Measurements from ENCODE around the gene RAB44. TPM values are rescaled to one million over a fixed set of nuclear protein-coding genes. Genes with fewer than 3 reads are reported as not detected.

RAB44 gene
- total and polyA plus RNA-seq, 2 of the 4 experiments (the other 2 are of a cell fraction), result 0.03 TPM; not detected in 1

DNA sequence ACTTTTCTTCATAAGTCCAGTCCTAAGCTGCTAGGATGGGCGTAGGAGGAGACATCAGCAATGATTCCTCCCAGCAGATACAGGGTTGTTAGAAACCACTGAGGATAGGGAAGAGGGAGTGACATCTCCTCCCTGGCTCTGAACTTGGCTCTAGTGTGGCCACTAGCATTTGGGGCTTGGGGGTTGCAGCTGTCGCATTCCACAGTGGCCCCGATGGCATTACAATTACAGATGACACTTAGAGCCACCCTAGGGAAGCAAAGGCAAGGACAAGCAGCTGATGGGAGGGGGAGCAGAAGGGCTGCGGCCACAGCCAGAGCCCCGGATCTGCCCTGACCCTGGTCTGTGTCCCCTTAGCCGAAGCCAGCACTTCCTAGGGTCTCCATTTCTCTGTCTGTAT lies 28.6 kb upstream of the RAB44 start (continued):
- TF ChIP-seq, protein P1, sequence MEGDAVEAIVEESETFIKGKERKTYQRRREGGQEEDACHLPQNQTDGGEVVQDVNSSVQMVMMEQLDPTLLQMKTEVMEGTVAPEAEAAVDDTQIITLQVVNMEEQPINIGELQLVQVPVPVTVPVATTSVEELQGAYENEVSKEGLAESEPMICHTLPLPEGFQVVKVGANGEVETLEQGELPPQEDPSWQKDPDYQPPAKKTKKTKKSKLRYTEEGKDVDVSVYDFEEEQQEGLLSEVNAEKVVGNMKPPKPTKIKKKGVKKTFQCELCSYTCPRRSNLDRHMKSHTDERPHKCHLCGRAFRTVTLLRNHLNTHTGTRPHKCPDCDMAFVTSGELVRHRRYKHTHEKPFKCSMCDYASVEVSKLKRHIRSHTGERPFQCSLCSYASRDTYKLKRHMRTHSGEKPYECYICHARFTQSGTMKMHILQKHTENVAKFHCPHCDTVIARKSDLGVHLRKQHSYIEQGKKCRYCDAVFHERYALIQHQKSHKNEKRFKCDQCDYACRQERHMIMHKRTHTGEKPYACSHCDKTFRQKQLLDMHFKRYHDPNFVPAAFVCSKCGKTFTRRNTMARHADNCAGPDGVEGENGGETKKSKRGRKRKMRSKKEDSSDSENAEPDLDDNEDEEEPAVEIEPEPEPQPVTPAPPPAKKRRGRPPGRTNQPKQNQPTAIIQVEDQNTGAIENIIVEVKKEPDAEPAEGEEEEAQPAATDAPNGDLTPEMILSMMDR (conservative IDR thresholded peaks at IDR 0.05; ENCODE audit: low read depth, low read length), result no peak

DNA sequence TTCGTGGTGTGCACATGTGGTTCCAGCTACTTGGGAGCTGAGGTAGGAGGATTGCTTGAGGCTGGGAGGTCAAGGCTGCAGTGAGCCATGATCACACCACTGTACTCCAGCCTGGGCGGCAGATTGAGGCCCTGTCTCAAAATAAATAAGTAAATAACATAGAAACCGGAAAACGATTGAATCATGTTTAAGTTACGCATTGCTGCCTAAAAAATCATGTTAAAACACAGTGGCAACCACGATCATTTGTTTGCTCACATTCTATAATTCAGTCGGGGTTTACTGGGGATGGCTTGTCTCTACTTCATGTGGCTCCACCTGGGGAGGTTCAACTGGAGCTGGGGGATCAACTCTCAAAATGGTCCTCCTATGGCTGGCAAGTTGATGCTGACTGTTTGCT lies 27.4 kb upstream of the RAB44 start:
- in situ Hi-C loops (cut with MboI; ENCODE audit: low sequenced_read_pairs), result no loop called here
- Histone ChIP-seq H4K91ac (ENCODE audit: insufficient read depth, low read depth, low read length) (0 out of 2 replicates have a peak overlapping the region, but pooled peaks have one; percentile 10), H3K79me1 (ENCODE audit: low read depth in 1 of 2, low read length in 2 of 2) (peaks cover 5 to 32% of the 10 kb centered on the region in 2 experiments; a peak in 2 of 4 replicates)
- no peak for TF ChIP-seq POLR2A (IDR thresholded peaks at IDR 0.05; ENCODE audit: low read depth, low read length)
- TF ChIP-seq CEBPB (IDR thresholded peaks at IDR 0.05; ENCODE audit: low read depth, low read length), result no peak
- TF ChIP-seq, protein P1 (conservative IDR thresholded peaks at IDR 0.05; ENCODE audit: low read depth, low read length), result no peak
- TF ChIP-seq MAZ (IDR thresholded peaks at IDR 0.05; ENCODE audit: borderline replicate concordance, low read depth, low read length), result no peak
- TF ChIP-seq FOS (IDR thresholded peaks at IDR 0.05; ENCODE audit: low read depth, low read length), result no peak
- no peak for TF ChIP-seq MAFK (IDR thresholded peaks at IDR 0.05; ENCODE audit: low read depth, low read length)
- TF ChIP-seq BHLHE40 (IDR thresholded peaks at IDR 0.05; ENCODE audit: low read depth, low read length), result no peak
- no peak for TF ChIP-seq SMC3 (IDR thresholded peaks at IDR 0.05; ENCODE audit: low read depth, low read length)
- TF ChIP-seq, protein P2, sequence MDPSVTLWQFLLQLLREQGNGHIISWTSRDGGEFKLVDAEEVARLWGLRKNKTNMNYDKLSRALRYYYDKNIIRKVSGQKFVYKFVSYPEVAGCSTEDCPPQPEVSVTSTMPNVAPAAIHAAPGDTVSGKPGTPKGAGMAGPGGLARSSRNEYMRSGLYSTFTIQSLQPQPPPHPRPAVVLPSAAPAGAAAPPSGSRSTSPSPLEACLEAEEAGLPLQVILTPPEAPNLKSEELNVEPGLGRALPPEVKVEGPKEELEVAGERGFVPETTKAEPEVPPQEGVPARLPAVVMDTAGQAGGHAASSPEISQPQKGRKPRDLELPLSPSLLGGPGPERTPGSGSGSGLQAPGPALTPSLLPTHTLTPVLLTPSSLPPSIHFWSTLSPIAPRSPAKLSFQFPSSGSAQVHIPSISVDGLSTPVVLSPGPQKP (IDR thresholded peaks at IDR 0.05; ENCODE audit: borderline replicate concordance, low read depth, low read length), result no peak
- TF ChIP-seq CHD1 (IDR thresholded peaks at IDR 0.05; ENCODE audit: low read depth, low read length), result no peak
- no peak for TF ChIP-seq MXI1 (IDR thresholded peaks at IDR 0.05; ENCODE audit: borderline replicate concordance, low read depth, low read length)
- TF ChIP-seq RCOR1 (IDR thresholded peaks at IDR 0.05; ENCODE audit: insufficient replicate concordance, low read length), result no peak

More for the DNA sequence above, 27.4 kb upstream of the RAB44 start:
- Histone ChIP-seq H3K4me2 (ENCODE audit: low read depth, low read length) (no peak overlapping the region), H3K9me1 (ENCODE audit: insufficient read depth, low read length) (peaks cover 22% of the 10 kb centered on the region), H3K4me3 (ENCODE audit: insufficient read depth, low read depth, low read length) (no peak overlapping the region), H3K4me1 (ENCODE audit: control insufficient read depth, insufficient read depth, low read length) (peaks cover 13% of the 10 kb centered on the region), H4K20me1 (ENCODE audit: insufficient read depth, low read length) (no peaks in the 10 kb centered on the region), H4K5ac (ENCODE audit: low read depth, low read length) (no peak overlapping the region), H3K4ac (ENCODE audit: low read depth, low read length) (peak overlapping the region; percentile 33), H2AK9ac (replicated peaks; ENCODE audit: low read depth, low read length, poor library complexity) (no peak overlapping the region), H2AFZ (replicated peaks; ENCODE audit: low read length, poor library complexity) (no peak overlapping the region), H3K36me3 (ENCODE audit: control insufficient read depth, insufficient read depth, low read length) (no peaks in the 10 kb centered on the region), H2AK5ac (ENCODE audit: low read depth, low read length) (0 out of 2 replicates have a peak overlapping the region, but pooled peaks have one; percentile 64), H2BK15ac (ENCODE audit: low read depth, low read length) (0 out of 3 replicates have a peak overlapping the region, but pooled peaks have one; percentile 22), H3K14ac (replicated peaks; ENCODE audit: low read depth, low read length) (peak overlapping the region; percentile 44; the same call in 1 of the 2 replicates), H2BK120ac (ENCODE audit: low read depth, low read length) (peak overlapping the region; percentile 58), H3K9ac (ENCODE audit: low read depth, low read length) (no peak overlapping the region), H3K23ac (ENCODE audit: low read depth, low read length) (0 out of 2 replicates have a peak overlapping the region, but pooled peaks have one; percentile 36), H3K18ac (ENCODE audit: low read depth, low read length) (no peak overlapping the region), H2BK20ac (ENCODE audit: low read depth, low read length) (peak overlapping the region; percentile 75), H2BK5ac (ENCODE audit: low read depth, low read length, poor library complexity, severe bottlenecking) (peak overlapping the region; percentile 16), H3K27me3 (ENCODE audit: control insufficient read depth, insufficient read depth, low read length) (no peaks in the 10 kb centered on the region), H3K27ac (ENCODE audit: insufficient read depth, low read length) (no peak overlapping the region), H3K56ac (ENCODE audit: extremely low read depth, insufficient read depth, low read length) (no peak overlapping the region), H3K9me3 (ENCODE audit: control insufficient read depth, insufficient read depth, low read length) (no peaks in the 10 kb centered on the region), H4K8ac (ENCODE audit: low read depth in 2 of 2, low read length in 2 of 2) (no peak overlapping the region)
- intact Hi-C loops (cut with micrococcal nuclease) (no loop called here), dilution Hi-C loops (cut with HindIII; ENCODE audit: low sequenced_read_pairs, unreplicated experiment) (no loop called here)
- no TSS peak for BruUV-seq (replicated peaks)
- CTCF ChIA-PET, result no interaction called here
- no peak for DNase-seq
- WGBS, 2 experiments (ENCODE audit: extremely low coverage in 2 of 2, insufficient read length in 1 of 2), result no CpG with 5 or more reads among the region's 7 CpGs
- POLR2A ChIA-PET (ENCODE audit: unreplicated experiment), result no interaction called here
- no peak for ATAC-seq (ENCODE audit: low read depth)

Measured in IMR-90 (cell line).